Osteoblast (primary cell): Measurements from ENCODE around the gene CDX2. TPM values are rescaled to one million over a fixed set of nuclear protein-coding genes. Genes with fewer than 3 reads are reported as not detected.

Source experiments
- DNase-seq: peaks from one replicate; pipeline ENCODE4 v3.0.0; 2011; ENCODE audit warnings: low spot score, mixed read lengths; ENCODE audit not compliant: insufficient read length; ENCODE audit errors: missing footprints
- H2AFZ ChIP-seq: 2 replicates; pipeline ENCODE4 v1.6.0; 2011; ENCODE audit warnings: mild to moderate bottlenecking, low read length
- H3K27ac ChIP-seq: 2 replicates; pipeline ENCODE4 v1.5.1; 2011; ENCODE audit warnings: mild to moderate bottlenecking, low read depth, low read length, moderate library complexity
- H3K27me3 ChIP-seq: 2 replicates; pipeline ENCODE4 v1.6.0; 2012; ENCODE audit warnings: mild to moderate bottlenecking, control low read depth, inconsistent platforms, low read length, moderate library complexity; ENCODE audit not compliant: insufficient read depth
- H3K36me3 ChIP-seq: 2 replicates; pipeline ENCODE4 v1.5.1; 2011; ENCODE audit warnings: mild to moderate bottlenecking, low read length, control low read depth, moderate library complexity; ENCODE audit not compliant: insufficient read depth
- H3K4me1 ChIP-seq: 2 replicates; pipeline ENCODE4 v1.5.1; 2011; ENCODE audit warnings: mild to moderate bottlenecking, low read length, control low read depth, moderate library complexity; ENCODE audit not compliant: insufficient read depth
- H3K4me2 ChIP-seq: 2 replicates; pipeline ENCODE4 v1.6.0; 2011; ENCODE audit warnings: mild to moderate bottlenecking, low read length; ENCODE audit not compliant: insufficient read depth
- H3K4me3 ChIP-seq: fragments of 200-600 bp; sonication (generic); 3 replicates; pipeline ENCODE4 v1.5.1; 2012; ENCODE audit warnings: mild to moderate bottlenecking, low read length, inconsistent platforms; ENCODE audit not compliant: insufficient read depth
- H3K79me2 ChIP-seq: 2 replicates; pipeline ENCODE4 v1.6.0; 2012; ENCODE audit warnings: mild to moderate bottlenecking, low read length, control low read depth, inconsistent platforms; ENCODE audit not compliant: insufficient read depth
- H3K9me3 ChIP-seq: 2 replicates; pipeline ENCODE4 v1.5.1; 2011; ENCODE audit warnings: low read depth, low read length, control low read depth
- H4K20me1 ChIP-seq: 2 replicates; pipeline ENCODE4 v1.6.0; 2012; ENCODE audit warnings: mild to moderate bottlenecking, low read length, control low read depth; ENCODE audit not compliant: insufficient read depth
- total RNA-seq: library from RNA; depleted of rRNA; stranded (reverse); fragments of >200 nt; gene quantifications from 2 replicates; pipeline ENCODE4 v1.2.3, GENCODE V29; 2012
- TF ChIP-seq, protein P1 (sequence below): IDR thresholded peaks from 2 replicates; pipeline ENCODE4 v1.5.1; 2011; ENCODE audit warnings: mild to moderate bottlenecking, low read depth, low read length, moderate library complexity; ENCODE audit errors: extremely low read depth

Gene CDX2
- total RNA-seq, 1 donor = not detected

DNA sequence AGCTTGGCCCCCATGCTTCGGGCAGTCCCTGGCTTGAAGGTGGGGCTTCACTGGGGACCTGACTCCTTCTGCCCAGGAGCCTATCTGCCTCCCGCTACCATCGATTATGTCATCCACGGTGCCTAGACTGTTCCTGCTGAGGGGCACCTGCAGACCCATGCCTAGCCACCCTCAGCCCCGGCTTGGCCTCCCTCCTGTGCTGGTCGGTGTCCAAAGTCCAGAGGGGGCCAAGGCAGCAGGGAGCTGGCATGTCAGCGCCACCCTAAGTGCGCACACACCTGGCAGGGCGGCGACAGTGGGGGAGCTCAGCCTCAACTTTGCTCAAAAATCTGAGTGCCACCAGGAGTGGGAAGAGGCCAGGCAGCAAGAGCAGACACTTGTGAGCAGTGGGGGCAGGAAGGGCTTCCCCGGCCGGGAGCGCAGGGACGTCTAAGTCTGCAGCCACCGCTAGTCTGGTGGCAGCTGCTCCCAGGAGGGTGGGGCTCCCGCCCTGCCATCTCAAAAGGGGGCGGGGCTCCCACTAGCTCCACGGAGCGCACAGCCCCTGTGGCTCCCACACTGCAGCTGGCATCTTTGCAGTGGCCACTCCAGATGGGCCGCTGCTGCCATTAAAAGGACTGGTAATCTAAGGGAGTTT, 32.8 kb upstream of the CDX2 start:
- no peaks in the 10 kb centered on the region for H3K36me3 ChIP-seq
- no peaks in the 10 kb centered on the region for H3K79me2 ChIP-seq
- no peaks in the 10 kb centered on the region for H3K27me3 ChIP-seq
- no peak overlapping the region for H3K27ac ChIP-seq
- DNase-seq = no peak
- no peak overlapping the region for H3K4me2 ChIP-seq
- H3K4me1 ChIP-seq = no peaks in the 10 kb centered on the region
- H3K9me3 ChIP-seq = no peaks in the 10 kb centered on the region
- no peaks in the 10 kb centered on the region for H4K20me1 ChIP-seq
- H2AFZ ChIP-seq = no peak overlapping the region
- TF ChIP-seq, protein P1, sequence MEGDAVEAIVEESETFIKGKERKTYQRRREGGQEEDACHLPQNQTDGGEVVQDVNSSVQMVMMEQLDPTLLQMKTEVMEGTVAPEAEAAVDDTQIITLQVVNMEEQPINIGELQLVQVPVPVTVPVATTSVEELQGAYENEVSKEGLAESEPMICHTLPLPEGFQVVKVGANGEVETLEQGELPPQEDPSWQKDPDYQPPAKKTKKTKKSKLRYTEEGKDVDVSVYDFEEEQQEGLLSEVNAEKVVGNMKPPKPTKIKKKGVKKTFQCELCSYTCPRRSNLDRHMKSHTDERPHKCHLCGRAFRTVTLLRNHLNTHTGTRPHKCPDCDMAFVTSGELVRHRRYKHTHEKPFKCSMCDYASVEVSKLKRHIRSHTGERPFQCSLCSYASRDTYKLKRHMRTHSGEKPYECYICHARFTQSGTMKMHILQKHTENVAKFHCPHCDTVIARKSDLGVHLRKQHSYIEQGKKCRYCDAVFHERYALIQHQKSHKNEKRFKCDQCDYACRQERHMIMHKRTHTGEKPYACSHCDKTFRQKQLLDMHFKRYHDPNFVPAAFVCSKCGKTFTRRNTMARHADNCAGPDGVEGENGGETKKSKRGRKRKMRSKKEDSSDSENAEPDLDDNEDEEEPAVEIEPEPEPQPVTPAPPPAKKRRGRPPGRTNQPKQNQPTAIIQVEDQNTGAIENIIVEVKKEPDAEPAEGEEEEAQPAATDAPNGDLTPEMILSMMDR = no peak
- no peak overlapping the region for H3K4me3 ChIP-seq

DNA sequence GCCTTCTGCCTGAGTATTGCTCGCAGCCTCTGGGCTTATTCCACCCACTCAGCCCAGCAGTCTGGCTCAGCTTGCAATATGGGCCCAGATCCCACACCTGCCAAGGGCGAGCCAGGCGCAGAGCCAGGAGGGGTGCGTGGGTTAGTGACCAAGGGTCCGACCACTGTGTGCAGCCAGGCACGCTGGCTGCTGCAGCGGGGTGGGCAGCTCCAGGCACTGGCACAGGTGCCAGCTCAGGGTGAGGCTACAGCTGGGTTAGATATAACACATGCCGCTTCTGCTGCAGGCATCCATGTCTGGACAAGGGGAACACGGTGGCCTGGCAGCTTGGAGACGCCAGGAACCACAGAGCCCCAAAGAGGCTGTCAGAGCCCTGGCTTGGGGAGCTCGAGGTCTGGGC, 31.9 kb upstream of the CDX2 start:
- H2AFZ ChIP-seq = no peak overlapping the region
- no peaks in the 10 kb centered on the region for H3K79me2 ChIP-seq
- H4K20me1 ChIP-seq = no peaks in the 10 kb centered on the region
- no peak for DNase-seq
- H3K27ac ChIP-seq = no peak overlapping the region
- H3K27me3 ChIP-seq = no peaks in the 10 kb centered on the region
- H3K4me2 ChIP-seq = no peak overlapping the region
- no peak overlapping the region for H3K4me3 ChIP-seq
- no peaks in the 10 kb centered on the region for H3K36me3 ChIP-seq
- TF ChIP-seq, protein P1 = no peak
- H3K4me1 ChIP-seq = no peaks in the 10 kb centered on the region
- H3K9me3 ChIP-seq = no peaks in the 10 kb centered on the region

DNA sequence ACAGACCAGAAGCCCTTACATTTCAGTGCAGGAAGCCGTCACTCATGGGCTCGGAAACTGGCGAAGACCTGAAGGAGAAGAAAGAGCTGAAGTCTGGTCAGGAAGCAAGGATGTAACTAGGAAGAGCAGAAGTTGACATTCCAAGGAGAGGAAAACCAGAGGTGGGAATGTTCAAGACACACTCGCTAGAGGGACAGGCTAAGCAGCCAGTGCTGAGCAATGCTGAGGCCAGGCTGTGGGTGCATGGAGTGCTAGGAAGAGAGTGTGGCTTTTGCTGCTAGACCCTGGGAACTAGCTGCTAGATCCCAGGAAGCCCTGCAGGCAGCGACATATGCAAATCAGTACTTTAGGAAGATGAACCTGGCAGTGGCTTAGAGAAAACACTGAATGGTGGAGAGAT, 31.5 kb upstream of the CDX2 start:
- Histone ChIP-seq H3K27me3 (no peaks in the 10 kb centered on the region), H3K4me2 (no peak overlapping the region), H3K4me1 (no peaks in the 10 kb centered on the region), H3K9me3 (no peaks in the 10 kb centered on the region), H3K36me3 (no peaks in the 10 kb centered on the region), H3K79me2 (no peaks in the 10 kb centered on the region), H3K27ac (no peak overlapping the region), H4K20me1 (no peaks in the 10 kb centered on the region), H2AFZ (no peak overlapping the region), H3K4me3 (no peak overlapping the region)
- TF ChIP-seq, protein P1 = no peak
- no peak for DNase-seq

DNA sequence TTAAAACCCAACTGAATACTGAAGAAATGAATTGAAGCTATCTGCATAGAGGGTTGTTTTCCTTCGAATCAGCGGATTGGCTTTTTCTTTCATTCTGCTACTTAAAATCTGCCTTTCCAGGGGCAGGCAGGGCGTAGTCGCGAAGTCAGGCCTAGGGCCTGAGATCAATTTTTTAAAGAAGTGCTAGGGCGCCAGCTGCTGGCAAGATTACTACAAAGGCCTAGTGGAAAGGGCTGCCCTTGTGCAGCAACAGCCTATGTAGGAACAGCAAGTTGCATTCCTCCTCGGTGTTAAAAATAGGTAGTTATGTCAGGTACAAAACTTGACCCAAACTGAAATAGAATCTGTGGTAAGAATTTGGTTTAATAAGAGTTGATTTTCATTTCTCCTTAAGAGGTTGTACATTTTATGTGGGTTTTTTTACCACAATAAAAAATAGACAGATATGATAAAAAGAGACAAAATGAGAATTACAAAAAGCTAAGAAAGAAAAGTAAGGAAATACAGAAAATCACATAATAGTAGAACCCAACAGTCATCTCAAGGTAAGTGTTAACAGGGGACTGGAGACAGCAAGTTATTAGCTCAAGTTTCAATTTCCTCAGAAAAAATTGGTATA, 28.9 kb upstream of the CDX2 start:
- no peaks in the 10 kb centered on the region for H3K9me3 ChIP-seq
- no peaks in the 10 kb centered on the region for H3K4me1 ChIP-seq
- no peak for DNase-seq
- H3K4me3 ChIP-seq = no peak overlapping the region
- no peak overlapping the region for H3K27ac ChIP-seq
- no peaks in the 10 kb centered on the region for H3K79me2 ChIP-seq
- H3K4me2 ChIP-seq = no peak overlapping the region
- no peak overlapping the region for H2AFZ ChIP-seq
- no peaks in the 10 kb centered on the region for H3K36me3 ChIP-seq
- no peaks in the 10 kb centered on the region for H4K20me1 ChIP-seq
- TF ChIP-seq, protein P1 = peak; percentile 50
- no peaks in the 10 kb centered on the region for H3K27me3 ChIP-seq
